Right lobe of liver (tissue), 6 donors: Measurements from ENCODE around the gene UTS2R. TPM values are rescaled to one million over a fixed set of nuclear protein-coding genes. Genes with fewer than 3 reads are reported as not detected.

Experiments
- ATAC-seq, 4 donors: fragments of 200-7000 bp; cut with Tn5 transposase; one replicate each; pipeline ENCODE4 v1.9.1; 2020; ENCODE audit warnings: mild to moderate bottlenecking in 4 of 4, moderate library complexity in 4 of 4
- DNase-seq, 3 donors: peaks; one replicate each; pipeline ENCODE4 v3.0.0-alpha.2; 2020
- H3K27ac ChIP-seq, 3 donors: fragments of 200-600 bp; one replicate each; pipeline ENCODE4 v1.8.0; 2022
- H3K27me3 ChIP-seq, 2 donors: fragments of 200-600 bp; one replicate each; pipeline ENCODE4 v1.8.0; 2022
- H3K36me3 ChIP-seq, 4 donors: fragments of 200-600 bp; sonication (generic) in 1 of 4; one replicate each; pipeline versions ENCODE4 v1.5.1 to v1.8.0; 2017 to 2022; ENCODE audit warnings: control low read depth in 1 of 4
- H3K4me1 ChIP-seq, 4 donors: fragments of 200-600 bp; sonication (generic) in 1 of 4; one replicate each; pipeline versions ENCODE4 v1.5.1 to v1.8.0; 2017 to 2022; ENCODE audit warnings: control low read depth in 1 of 4
- H3K4me3 ChIP-seq, 3 donors: fragments of 200-600 bp; one replicate each; pipeline ENCODE4 v1.8.0; 2022
- H3K9me3 ChIP-seq, 4 donors: fragments of 200-600 bp; sonication (generic) in 1 of 4; one replicate each; pipeline versions ENCODE4 v1.5.1 to v1.8.0; 2017 to 2022; ENCODE audit warnings: control low read depth in 1 of 4
- POLR2A ChIP-seq: fragments of 450-650 bp; IDR thresholded peaks from one replicate; pipeline ENCODE4 v1.6.1; 2017; ENCODE audit warnings: antibody characterized with exemption, mild to moderate bottlenecking
- WGBS: methylation state at CpG from one replicate; pipeline ENCODE4 v1.1.6; 2018; ENCODE audit warnings: low coverage, low lambda C conversion rate; ENCODE audit not compliant: insufficient coverage; ENCODE audit errors: missing lambda C conversion rate; 5-methylcytosine and 5-hydroxymethylcytosine counted together
- intact Hi-C, 2 donors: fragments of 100-400 bp; cut with DNase I; formaldehyde crosslinking; loops; one replicate each; pipeline versions ENCODE4 v1.11.2 to v1.14.1; 2022
- long read RNA-seq: library from polyadenylated mRNA; unstranded; transcript quantifications from one replicate; pipeline ENCODE4 v2.0.0, GENCODE V29; 2019
- total RNA-seq, 6 experiments: library from RNA; depleted of rRNA in 2 of 6; stranded (reverse); fragments of >200 nt in 2 of 6; fragmentation: NEBNext Ultra II Directional in 3 of 6; extraction: Animal tissue kit (Norgen Biotek cat#: 25700) in 3 of 6; gene quantifications; one replicate each; pipeline versions ENCODE4 v1.1.0 to v1.2.4, GENCODE V29; 2016 to 2023
- TF ChIP-seq, protein P1 (sequence below), 4 donors: fragments of 200-600 bp in 3 of 4; fragments of 450-650 bp in 1 of 4; IDR thresholded peaks; one replicate each; pipeline versions ENCODE4 v1.5.1 to v1.8.0; 2016 to 2022; ENCODE audit warnings: antibody characterized with exemption in 4 of 4, mild to moderate bottlenecking in 2 of 4
- donor health status: DM: no; HTN: yes; CAD: no.
- donor health status: DM: no; HTN: no; CAD: no.
- donor health status: DM: no; HTN: no; CAD: no.
- donor health status: DM: no; HTN: yes; CAD: no.
- donor health status: DM: no; HTN: yes; CAD: no.

The UTS2R gene
- not detected for total RNA-seq
- long read RNA-seq, result 0 reads

DNA sequence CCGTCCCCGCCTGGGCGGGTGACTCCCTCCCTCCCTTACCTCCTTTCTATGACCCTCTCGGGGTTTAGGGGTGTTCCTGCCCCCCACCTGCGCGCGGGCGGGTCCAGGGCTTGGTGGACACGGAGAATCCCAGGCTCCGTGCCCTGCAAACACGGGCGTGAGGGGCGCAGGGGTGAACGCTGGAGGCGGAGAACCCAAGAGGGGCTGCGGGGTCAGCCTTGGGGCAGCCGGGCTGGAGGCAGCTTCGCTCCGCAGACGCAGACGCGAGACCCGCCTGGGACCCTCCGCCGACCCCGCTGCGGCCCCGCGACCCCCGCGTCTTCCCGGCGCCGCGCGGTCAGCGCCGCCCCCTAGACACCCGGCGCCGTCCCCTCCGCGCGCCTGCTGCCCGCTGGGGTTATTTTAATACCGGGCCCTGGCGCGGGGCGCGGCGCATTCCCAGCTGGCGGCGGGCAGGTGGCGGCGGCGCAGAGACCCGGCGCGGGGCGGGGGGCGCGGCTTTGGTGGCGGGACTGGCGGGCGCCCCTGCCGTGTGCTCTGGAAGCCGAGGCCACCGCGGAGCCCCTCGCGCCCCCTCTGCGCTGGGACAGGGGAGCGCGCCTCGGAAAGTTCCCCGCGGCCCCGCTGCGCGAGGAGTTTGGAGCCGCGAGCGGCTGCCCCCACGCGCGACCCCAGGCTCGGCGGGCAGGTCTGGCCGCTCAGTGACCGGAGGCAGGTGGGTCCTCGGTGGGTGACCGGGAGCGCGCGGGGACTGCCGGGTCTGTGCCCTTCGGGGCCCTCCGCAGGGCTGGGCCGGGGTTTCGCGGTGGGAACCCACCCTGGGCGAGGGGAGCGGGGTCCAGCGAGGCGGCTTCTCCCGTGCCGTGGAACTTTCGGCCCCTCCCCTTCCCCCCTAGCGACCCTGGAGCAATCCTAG, at the start of gene UTS2R:
UTS2R (plus strand) TSS at position 433 of the 916 bp plus-strand sequence. CDS start 2,560 bp downstream, outside the sequence.
- intact Hi-C loops, result no loop called here
- Histone ChIP-seq H3K36me3 (no peaks in the 10 kb centered on the region), H3K4me1 (peaks cover 0 to 16% (median 0%) of the 10 kb centered on the region in 4 donors), H3K27ac (no peak within 1 kb of the TSS), H3K9me3 (no peaks in the 10 kb centered on the region), H3K27me3 (peaks cover 6 to 7% of the 10 kb centered on the region in 2 donors), H3K4me3 (peak within 1 kb of the TSS; percentile 24 to 31 (median 26))
- no CpG with 5 or more reads among the region's 109 CpGs for WGBS
- DNase-seq (no peak), ATAC-seq (no peak)
- TF ChIP-seq, protein P1, sequence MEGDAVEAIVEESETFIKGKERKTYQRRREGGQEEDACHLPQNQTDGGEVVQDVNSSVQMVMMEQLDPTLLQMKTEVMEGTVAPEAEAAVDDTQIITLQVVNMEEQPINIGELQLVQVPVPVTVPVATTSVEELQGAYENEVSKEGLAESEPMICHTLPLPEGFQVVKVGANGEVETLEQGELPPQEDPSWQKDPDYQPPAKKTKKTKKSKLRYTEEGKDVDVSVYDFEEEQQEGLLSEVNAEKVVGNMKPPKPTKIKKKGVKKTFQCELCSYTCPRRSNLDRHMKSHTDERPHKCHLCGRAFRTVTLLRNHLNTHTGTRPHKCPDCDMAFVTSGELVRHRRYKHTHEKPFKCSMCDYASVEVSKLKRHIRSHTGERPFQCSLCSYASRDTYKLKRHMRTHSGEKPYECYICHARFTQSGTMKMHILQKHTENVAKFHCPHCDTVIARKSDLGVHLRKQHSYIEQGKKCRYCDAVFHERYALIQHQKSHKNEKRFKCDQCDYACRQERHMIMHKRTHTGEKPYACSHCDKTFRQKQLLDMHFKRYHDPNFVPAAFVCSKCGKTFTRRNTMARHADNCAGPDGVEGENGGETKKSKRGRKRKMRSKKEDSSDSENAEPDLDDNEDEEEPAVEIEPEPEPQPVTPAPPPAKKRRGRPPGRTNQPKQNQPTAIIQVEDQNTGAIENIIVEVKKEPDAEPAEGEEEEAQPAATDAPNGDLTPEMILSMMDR (IDR thresholded peaks at IDR 0.05), result no peak
- TF ChIP-seq POLR2A, result no peak

DNA sequence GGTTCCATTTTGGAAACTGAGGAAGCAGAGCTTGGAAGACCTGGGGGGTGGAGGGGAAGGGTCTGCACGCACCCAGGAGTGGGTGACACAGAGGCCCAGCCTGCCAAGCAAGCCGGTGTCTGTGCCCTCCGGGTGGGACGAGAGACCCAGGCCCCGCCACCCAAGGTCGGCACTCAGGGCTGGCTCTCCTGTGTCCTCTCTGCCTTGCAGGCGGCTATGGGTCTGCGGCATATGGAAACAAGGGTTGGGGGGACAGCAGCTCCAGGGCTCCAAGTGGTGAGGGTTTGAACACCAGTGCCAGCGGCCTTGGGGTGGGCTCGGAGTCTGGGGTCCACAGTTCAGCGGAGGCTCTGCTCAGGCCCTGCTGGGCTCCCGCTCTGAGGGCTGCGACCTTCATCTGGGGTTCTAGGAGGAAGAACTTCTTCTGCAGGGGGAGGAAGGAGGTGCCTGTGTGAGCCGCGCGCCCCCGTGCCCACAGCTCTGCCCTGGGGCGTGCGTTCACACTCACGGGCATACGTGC, 49.6 kb upstream of the UTS2R start:
- intact Hi-C loops, result loop anchor here in 1 of 2 donors (5.0 kb wide), 1 partner anchor 85 kb away; no protein-coding TSS in a partner anchor
- Histone ChIP-seq H3K4me1 (peaks cover 0 to 17% (median 4%) of the 10 kb centered on the region in 4 donors), H3K4me3 (no peak overlapping the region), H3K9me3 (no peaks in the 10 kb centered on the region), H3K27me3 (no peaks in the 10 kb centered on the region), H3K27ac (no peak overlapping the region), H3K36me3 (no peaks in the 10 kb centered on the region)
- DNase-seq (no peak), ATAC-seq (no peak)
- WGBS, result 50% methylated on average over 4 of the region's 21 CpGs
- TF ChIP-seq, protein P1 (IDR thresholded peaks at IDR 0.05), result no peak
- no peak for TF ChIP-seq POLR2A

DNA sequence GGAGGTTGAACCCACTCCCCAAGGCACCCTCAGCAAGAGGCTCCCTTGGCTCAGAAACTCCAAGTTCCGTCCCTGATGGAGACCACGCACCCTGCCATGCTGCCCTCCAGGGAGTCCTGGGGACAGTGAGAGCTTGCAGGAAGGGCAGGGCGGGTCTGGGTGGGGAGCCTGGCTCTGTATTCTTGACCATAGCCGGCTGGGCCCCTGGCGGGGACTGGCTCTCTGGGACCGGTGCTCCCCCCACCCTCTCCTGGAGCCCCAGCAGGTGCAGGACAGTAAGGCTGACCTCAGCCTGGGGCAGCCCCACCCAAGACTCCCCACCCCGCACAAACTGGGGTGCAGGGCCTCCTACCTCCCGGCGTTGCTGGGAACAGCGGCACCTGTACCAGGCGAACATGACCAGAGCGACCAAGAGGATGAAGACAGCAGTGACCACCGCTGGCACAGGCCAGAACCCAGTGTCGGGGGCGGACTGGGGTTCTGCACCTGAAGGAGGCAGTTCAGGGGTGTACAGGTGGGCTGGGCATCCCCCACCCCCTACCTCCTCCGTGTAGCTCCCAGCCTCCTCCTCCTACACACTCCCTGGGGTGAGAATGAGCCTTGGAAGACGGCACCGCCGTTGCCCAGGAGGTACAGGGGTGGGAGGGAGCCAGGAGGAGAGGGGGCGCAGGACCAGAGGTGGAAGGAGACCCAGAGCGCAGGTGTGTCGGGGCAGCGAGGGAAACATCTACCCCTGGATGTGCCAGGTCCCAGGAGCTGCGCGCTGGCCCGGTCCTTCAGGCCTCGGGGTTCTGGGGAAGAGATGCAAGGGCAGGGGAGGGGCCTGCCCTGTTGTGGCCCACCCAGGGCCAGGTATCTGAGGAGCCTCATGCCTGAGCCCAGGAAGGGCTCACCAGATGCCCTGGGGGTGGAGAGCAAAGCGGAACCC, 48.8 kb upstream of the UTS2R start:
- Histone ChIP-seq H3K27me3 (no peaks in the 10 kb centered on the region), H3K4me1 (peaks cover 0 to 22% (median 4%) of the 10 kb centered on the region in 4 donors), H3K36me3 (no peaks in the 10 kb centered on the region), H3K9me3 (no peaks in the 10 kb centered on the region), H3K27ac (no peak overlapping the region), H3K4me3 (no peak overlapping the region)
- WGBS, result no CpG with 5 or more reads among the region's 28 CpGs
- intact Hi-C loops, result loop anchor here in 1 of 2 donors (5.0 kb wide), 1 partner anchor 85 kb away; no protein-coding TSS in a partner anchor
- TF ChIP-seq, protein P1 (IDR thresholded peaks at IDR 0.05), result no peak
- TF ChIP-seq POLR2A, result no peak
- peak in 1 of 3 donors; percentile 45 for DNase-seq
- no peak for ATAC-seq
